NCI-H2029 treated with DMSO at 0.1 percent for 48 hours (cell line): Measurements from ENCODE around the gene SPHKAP.
"Not testable (repeated sequence)": the region's sequence is repeated elsewhere in the genome, so short reads cannot be mapped to it uniquely, and the experiment has no call there.

ENCODE experiments used
- DNase-seq: peaks from one replicate; lab custom pipeline; 2025; lab: John Stamatoyannopoulos, UW

SPHKAP gene

DNA sequence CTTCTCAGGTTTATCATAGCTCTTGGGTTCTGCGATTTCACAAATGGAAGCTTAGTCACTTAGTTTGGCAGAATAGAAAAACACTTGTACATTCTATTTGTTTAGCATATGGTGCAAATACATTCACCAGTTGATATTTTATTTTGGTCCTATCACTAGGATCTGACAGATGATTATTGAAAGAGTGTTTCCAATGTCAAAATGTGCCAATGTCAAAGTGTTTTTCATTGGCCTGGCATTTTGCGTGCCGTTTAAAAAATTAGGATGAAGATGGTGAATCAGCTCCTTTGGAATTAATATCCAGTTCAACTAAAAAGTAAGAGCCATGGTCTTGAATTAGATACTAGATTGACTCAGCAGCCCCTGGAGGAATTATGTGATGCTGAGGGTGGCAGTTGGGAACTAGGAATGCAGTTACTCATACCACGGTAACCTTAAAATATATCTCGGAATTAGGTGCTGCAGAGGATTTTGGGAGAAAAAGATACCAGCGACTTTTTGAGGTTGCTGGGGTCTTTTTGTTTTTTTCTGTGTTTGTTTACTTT lies 87.0 kb downstream of the SPHKAP start:
- no peak for DNase-seq

- DNase-seq: no peak
Measured at GRCh38 chr2:228092056-228092455, 89.4 kb downstream of the SPHKAP start.

- DNase-seq: no peak
Measured at GRCh38 chr2:228086561-228086960, 94.9 kb downstream of the SPHKAP start.

DNA sequence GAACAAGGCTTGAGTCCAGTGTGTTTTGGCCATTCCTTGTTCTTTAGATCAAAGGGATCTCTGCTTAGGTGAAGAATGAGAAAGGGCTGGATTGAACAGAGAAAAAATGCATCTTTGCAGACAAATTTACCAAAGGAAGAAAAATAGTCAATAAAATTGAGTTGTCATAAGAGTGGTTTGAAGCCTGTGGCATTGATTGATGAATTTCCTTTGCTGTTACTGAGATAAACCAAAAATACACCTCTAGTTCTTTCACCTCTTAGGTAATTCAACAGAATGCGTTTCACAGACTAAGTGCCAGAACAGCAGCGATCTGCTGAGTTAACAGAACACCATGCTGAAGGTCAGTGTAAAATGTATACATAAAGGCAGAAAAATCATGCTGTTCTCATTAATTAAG lies 96.8 kb downstream of the SPHKAP start:
- DNase-seq: no peak

GRCh38 chr2:228083131-228083530 lies 98.4 kb downstream of the SPHKAP start:
- DNase-seq: no peak

GRCh38 chr2:228082571-228082970 lies 98.9 kb downstream of the SPHKAP start:
- DNase-seq: no peak

GRCh38 chr2:228079194-228079593 lies 102.3 kb downstream of the SPHKAP start:
- no peak for DNase-seq

GRCh38 chr2:228076695-228077094 lies 104.8 kb downstream of the SPHKAP start:
- DNase-seq: not testable (repeated sequence)

DNA sequence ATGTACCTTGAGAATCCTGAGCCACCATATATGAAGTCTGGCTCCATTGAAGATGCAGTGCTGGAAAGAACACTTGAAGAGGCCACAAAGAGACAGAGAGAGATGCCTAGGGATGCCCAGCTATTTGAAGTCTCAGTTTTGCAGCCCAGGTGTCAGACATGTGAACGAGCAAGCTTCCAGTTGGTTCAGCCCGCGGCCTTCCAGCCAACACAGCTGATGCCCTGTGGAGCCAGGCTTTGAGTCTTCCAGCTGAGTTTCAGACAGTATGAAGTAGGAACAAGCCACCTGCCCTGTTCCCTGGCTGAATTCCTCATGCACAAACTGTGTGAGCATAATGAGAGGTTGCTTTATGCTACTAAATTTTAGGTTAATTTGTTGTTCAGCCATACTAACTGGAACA lies 108.8 kb downstream of the SPHKAP start:
- no peak for DNase-seq

DNA sequence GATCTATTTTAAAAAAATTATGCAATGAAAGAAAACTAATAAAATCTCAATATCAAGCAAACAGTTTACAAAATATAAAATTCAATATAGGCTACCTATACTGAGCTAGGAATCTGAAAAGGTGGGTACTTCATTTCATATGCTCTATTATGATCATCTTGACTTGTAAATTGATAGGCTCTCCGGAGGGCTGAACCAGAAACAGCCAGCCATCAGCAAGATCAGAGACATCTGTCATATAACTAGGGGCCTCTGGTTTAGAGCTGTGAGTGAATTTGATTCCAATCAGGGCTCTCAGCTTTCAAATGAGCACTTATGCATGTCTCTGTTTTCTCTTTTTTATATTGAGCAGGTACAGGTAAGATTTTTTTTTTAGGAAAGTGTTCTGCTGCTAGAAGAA lies 114.2 kb downstream of the SPHKAP start:
- no peak for DNase-seq

- DNase-seq: no peak
Measured at GRCh38 chr2:228066126-228066798, 115.2 kb downstream of the SPHKAP start.

- DNase-seq: no peak
Measured at GRCh38 chr2:228065686-228066085, 115.8 kb downstream of the SPHKAP start.

- DNase-seq: no peak
Measured at GRCh38 chr2:228064796-228065315, 116.6 kb downstream of the SPHKAP start.

- no peak for DNase-seq
Measured at GRCh38 chr2:228064024-228064423, 117.5 kb downstream of the SPHKAP start.

- no peak for DNase-seq
Measured at GRCh38 chr2:228063558-228063957, 117.9 kb downstream of the SPHKAP start.

GRCh38 chr2:228059735-228060134 lies 121.8 kb downstream of the SPHKAP start:
- no peak for DNase-seq

DNA sequence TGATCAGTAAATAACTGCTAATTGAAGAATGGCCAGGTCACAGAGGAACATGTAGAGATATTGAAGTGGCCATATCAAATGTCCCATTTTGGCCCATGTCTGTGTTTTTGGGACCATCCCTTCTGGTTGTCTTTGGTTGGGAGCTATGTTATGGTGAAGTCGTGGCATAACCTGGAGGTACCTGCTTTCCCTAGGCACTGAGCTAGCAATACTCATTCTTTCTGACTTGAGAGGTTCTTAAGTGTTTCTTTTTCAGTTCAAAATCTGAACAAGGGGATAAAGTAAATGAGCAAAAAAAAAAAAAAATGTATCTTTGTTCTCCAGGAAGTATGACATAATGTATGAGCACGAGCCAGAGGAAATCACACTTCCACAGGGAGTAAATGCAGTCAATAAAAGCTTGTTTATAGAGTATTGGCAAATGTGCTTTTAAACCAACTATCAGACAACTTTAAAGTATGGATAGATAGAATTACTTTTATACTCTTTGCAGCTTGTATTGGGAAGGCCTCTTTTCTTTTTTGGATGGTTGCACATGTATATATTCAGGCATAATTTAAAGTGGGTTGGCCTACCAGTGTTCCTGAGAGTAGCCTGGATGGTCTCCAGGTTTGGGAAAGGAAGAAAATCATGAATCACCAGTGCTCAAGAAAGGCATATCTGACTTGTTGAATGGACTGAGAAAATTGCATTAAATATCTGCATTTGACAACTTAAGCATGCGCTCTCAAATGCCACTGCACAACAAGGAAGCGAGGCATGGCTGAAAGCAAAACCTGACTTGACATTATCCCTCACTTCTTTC lies 125.0 kb downstream of the SPHKAP start:
- no peak for DNase-seq

DNA sequence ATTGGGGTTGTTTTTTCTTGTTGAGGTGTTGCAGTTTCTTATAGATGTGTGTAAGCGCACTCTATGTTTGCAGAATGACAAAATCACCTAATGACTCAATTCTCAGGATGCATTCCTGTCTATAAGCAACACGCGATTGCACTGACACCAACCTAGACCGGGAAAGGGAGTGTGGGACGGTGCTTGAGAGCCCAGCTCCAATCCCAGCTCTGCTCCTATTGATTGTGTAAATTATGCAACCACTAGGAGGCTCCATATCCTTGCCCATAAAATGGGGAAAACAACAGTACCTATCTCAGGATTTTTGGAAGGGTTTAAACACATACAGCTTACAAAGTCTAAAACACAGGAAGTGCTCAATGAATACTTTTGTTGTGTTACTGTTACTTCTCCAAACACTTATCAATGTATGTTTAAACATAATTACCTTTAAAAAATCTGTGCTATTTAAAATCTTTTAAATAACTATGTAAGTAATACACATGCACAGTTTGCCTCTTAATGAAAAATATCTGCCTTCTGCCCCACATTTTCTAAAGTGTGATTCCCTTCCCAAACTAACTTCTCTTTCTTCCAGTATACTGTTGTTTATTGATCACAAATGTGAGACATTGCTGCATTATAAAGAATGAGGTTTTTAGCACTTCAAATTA lies 132.5 kb downstream of the SPHKAP start:
- DNase-seq: peak; percentile 4

DNA sequence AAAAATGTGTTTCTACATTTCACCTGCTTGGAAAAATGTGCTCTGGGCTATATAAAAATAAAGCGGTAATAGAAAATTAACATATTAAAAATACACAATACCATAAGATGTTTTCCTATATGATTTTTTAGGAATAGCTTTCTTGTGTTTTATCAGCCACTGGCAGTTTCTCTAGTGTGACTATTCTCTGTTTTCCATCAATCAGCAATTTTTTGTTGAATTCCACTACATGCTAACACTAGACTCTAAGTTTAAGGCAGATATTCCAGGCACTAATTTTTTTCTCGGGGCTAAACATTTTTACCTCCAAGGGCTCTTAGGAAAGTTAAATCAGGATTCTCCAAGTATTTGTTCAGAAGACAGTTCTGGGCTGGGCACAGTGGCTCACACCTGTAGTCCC lies 140.5 kb downstream of the SPHKAP start:
- DNase-seq: no peak

DNA sequence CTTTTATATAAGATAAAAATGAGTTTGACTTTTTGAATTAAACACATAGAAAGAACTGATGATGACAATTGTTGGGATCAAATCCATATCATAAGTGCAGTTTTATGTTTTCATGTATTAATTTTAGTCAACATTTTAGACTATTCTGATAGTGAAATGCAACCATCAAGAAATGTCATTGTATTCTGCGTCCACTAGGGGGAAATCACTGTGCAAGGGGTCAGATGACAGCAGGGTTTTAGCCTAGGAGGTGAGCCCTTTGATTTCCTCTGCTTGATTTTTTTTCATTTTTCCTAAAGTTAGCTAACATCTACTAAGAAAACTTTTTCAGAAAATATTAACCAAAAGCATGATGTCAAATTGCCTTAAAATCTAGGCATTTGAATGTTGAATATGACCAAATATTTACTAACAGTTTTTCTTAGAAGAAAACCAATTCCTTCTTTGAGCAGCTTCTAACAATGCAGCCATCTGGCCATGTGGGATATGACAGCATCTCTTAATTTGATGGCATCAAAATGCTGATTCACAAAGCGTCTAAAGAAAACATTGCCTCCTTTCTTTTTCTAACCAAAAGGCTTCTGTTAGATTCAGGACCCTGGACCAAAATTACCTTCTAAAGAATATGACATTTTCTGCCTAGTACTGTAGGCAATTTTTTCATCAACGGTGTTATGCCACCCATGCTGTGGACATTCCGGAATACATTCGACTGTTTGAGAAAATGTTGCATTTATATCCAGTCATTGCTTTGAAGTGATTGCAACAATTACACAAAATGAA lies 141.5 kb downstream of the SPHKAP start:
- peak; percentile 11 for DNase-seq

- no peak for DNase-seq
Measured at GRCh38 chr2:228038967-228039366, 142.5 kb downstream of the SPHKAP start.

GRCh38 chr2:228037915-228038314 lies 143.6 kb downstream of the SPHKAP start:
- no peak for DNase-seq
